NCI-H774 (cell line): Measurements from ENCODE around the gene SPRYD3.

ENCODE experiments used
- DNase-seq: peaks from one replicate; lab custom pipeline; 2025; lab: John Stamatoyannopoulos, UW

Gene SPRYD3

DNA sequence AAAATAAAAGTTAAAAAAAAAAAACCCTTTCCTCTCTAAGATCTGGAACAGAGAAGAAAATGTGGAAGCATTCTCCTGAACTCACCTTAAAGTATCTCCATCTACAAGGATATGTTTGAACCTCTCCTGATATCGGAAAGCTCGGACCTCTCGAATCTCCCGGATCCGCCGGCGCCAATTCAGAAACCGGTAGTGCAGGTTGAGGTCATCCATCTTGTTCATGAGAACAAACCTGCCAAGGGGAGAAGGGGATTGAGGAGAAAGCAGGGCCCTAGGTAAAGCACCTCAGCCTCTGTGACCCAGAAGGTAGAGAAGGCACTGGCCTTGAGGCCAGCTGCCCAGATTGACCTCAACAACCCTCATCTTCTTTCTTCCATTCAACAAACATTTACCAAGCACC is 2.2 kb downstream of the SPRYD3 start:
- no peak for DNase-seq

DNA sequence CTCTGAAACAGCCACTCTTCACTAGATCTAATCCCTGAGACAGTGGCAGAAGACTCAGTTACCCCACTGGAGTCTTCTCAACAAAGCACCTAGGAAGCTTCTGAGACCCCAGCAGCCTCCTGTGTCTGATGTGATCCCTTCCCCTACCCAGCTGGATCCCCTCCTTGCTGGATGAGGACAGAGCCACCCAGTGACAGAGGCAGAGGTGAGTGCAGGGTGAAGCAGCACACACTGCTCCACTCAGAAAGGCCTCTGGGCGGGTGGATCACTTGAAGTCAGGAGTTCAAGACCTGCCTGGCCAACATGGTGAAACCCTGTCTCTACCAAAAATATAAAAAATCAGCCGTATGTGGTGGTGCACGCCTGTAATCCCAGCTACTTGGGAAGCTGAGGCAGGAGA is 2.7 kb downstream of the SPRYD3 start:
- no peak for DNase-seq

DNA sequence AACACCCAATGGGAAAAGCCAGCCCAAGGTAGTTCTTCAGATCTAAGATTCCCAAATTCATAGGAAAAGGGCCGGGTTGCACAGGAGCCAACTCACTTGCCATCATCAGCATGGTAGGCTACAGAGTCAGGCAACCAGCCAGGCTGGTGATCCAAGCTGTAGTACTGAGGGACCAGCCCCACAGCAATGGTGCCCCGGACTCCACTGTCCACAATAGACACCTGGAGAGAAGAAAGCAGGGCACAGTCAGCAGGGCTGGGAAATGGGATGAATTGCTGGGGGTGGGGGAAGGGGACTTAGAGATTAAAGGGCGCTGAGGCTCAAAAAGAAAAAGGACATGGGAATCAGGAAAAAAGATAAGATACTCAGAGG is 4.2 kb downstream of the SPRYD3 start:
- no peak for DNase-seq

- no peak for DNase-seq
These were observed 4.7 kb downstream of the SPRYD3 start for GRCh38 chr12:53074283-53074998.

DNA sequence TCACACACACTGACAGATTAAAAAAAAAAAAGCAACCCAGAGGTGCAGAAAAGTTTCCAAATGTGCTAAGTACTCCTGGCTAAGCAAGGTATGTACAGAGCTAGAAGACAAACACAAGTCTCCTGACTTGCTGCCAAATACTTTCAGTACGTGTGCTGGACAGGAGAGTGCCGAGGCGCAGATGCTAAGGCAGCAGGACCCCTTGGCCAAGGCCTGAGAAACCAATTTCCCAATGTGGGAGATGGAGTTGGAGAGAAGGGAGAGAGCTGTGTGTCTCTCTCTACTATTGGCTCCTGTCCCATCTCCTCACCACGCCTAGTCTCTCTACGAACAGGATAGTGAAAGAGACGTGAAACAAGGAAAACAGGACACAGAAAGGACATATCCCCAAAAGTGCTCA is 5.3 kb downstream of the SPRYD3 start:
- no peak for DNase-seq

- no peak for DNase-seq
These were observed 7.3 kb downstream of the SPRYD3 start for GRCh38 chr12:53071591-53072551.

DNA sequence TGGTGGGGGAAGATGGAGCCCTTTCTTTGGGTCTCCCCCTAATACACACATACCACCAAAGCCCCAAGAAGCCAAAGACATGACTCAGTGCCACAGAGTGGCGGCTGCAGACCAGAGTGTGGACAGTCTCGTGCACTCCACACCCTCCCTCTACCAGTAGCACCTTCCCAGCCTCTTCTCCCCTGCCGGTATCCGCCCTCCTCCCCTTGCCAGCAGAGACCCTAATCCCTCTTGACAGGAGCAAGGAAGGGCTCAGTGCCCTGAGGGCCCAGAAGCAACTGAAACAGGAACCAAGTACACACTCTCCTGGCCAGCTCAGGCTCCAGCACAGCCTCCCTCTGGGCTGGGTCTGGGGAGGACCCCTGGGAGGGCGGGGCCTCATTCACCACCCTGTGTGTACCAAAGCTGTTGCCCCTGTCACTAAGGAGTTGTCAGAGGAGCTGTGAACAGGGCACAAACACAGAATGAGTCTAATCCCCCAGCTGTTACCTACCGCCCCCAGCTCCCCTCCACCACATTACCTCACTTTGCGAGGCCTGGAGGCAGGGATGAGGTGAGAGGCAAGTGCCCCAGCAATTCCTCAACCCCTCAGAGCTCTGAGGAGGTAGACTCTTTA is 8.2 kb downstream of the SPRYD3 start:
- DNase-seq = no peak

GRCh38 chr12:53069621-53070410 is 9.4 kb downstream of the SPRYD3 start:
- DNase-seq = no peak

DNA sequence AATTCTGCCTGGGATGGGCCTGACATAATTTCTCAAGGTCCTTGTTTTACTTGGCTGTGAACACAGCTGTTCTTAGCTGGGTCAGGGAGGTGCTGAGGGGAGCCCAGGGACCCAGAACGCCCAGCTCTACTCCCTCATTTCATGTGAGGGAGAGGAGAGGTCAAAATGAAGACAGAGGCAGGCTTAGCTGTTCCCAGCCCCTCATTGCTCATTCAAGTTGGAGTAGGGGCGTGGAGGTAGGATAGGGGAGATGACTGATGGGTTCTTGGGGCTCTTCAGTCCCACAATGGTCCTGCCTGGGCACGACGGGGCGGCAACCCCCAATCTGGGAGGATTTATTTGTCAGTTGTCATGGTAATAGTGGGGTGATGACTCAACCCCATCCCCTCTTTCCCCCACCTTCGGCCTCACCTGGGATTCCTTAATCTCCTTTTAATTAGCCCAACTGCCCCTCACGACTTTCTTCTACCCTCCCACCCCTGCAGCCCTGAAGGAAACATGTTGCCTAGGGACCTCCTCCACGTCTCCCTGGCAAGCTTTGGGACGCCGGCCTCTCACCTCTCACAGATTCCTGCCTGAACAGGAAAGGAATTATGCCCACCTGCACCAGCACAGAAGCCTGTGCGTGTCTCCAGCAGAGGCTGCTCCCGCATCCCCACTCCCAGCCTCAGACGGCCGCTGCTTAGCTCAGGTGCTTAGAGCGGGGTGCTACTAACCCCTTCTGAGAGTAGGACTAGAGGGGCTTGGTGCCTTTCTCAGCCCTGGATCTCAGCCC is 10.2 kb downstream of the SPRYD3 start:
- DNase-seq = no peak

- no peak for DNase-seq
These were observed 11.0 kb downstream of the SPRYD3 start for GRCh38 chr12:53067993-53068770.

DNA sequence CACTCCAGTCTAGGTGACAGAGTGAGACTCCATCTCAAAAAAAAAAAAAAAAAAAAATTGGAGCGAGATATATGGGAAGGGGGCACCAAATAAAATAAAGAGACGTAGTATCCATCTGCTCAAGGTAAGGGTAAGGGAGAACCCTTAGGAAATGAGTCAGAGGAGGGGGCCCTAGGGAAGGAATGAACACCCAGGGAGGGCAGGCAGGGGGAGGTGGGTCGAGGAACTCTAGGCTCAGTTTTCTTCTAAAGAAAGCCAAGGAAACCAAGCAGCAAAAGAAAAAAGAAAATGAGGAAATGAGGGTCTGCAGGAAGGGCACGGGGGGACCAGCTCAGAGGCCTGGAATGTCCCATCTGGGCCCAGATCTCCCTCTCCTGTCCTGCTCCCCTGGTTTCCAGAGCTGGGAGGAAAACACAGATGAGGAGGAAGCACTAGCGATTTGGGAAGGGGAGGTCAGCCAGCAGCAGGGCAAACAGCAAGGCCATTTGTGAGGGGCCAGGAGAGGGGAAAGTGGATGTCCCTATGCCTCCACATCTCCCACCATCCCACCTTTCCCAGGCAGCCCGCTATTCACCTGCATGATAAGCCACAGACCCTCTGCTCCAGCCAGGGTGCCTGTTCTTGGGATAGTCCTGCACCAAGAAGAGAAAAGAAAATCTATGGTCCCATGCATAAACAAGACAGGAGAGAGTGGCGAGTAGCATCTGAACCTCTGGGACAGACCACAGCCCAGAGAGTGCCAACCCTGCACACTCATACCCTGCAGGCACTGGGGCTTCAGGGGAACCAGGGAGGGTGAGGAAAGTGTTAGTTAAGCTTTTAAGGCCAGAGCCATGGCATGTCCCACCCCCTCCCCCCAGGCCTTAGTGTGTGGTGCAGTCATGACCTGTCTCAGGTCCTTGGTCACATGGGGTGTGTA is 11.9 kb downstream of the SPRYD3 start:
- DNase-seq = no peak

- peak; percentile 54 for DNase-seq
These were observed 12.9 kb downstream of the SPRYD3 start for GRCh38 chr12:53065975-53066931.

DNA sequence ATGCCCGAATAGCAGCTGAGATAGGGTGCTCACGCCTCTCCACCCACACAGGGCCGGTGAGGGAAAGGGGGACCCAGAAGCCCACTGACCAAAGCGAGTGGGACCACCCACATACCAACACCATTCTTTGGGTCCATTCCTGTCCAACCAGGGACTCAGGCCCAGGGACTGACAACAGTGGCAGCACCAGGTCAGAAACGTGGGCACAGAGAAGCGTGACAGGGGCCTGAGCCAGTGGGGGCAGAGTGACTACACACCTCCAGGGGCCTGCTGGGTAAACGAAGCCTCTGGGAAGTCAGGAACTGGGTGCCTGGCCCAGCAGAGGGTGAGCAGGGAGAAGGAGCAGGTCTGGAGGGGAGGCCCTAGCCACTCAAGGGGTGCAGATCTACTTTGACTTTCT is 13.7 kb downstream of the SPRYD3 start:
- DNase-seq = no peak

- DNase-seq = no peak
These were observed 14.4 kb downstream of the SPRYD3 start for GRCh38 chr12:53064613-53065436.

- DNase-seq = no peak
These were observed 15.2 kb downstream of the SPRYD3 start for GRCh38 chr12:53063708-53064612.
